ENCODE results near the gene ACE. TPM values are rescaled to one million over a fixed set of nuclear protein-coding genes. Genes with fewer than 3 reads are reported as not detected.

Gene ACE
- total RNA-seq, 1 experiment from 2014 or later: 5.4 TPM

DNA sequence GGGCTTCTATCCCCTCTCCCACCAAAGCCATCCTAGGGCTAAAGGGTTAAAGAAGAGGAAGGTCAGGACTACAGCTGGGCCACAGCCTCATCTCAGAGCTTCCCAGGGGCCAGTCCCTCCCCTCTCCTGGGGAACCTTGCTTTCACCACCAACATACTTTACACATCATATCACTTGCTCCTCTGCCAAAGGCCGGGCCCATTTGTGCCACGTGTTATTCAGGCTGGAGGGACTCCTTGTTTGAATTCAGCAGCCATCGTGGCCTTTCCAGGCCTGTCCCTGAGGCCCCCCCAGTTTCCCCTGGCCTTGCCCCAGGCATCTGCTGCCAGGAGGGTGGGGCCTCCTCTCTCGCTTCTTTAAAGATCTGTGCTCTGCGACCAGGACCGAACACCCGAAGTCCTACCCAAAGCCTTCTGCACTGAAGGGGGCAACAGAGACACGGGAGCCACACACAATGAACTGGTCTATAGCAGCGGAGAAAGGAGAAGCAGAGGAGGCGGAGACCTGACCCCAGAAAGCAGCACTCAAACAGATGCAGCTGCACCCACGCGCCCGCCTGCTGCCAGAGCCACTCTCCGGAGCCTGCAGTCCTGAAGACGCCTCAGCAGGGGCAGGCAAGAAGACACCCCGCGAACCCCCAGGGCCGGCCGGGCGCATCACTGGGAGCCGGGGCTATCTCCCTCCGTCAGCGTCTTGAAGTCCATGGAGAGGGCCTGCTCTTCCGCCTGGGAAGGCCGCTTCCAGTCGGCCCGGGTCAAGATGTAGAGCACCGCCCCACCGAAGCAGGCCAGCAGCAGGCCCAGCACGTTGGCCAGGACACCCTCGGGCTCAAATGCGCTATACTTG, 42.9 kb upstream of the ACE start:
- H3K18ac ChIP-seq (ENCODE audit: insufficient read length, low read depth, low read length): no peak overlapping the region
- Mint-ChIP-seq H3K27ac (no peak overlapping the region), H3K9me3 (no peaks in the 10 kb centered on the region), H3K36me3 (ENCODE audit: insufficient read depth in 1 of 3, low read depth in 3 of 3) (peaks cover 6 to 15% (median 6%) of the 10 kb centered on the region in 3 experiments; a peak in 5 of 7 replicates), H3K4me1 (peaks cover 11 to 30% of the 10 kb centered on the region in 2 experiments), H3K27me3 (ENCODE audit: low read depth) (no peaks in the 10 kb centered on the region), H3K4me3 (no peak overlapping the region)
- H3K79me2 ChIP-seq (ENCODE audit: insufficient read depth, low read length): no peaks in the 10 kb centered on the region
- H2AK5ac ChIP-seq (ENCODE audit: insufficient read length, low read length): no peak overlapping the region
- H3K27me3 ChIP-seq (ENCODE audit: insufficient read depth, low read length): no peaks in the 10 kb centered on the region
- DNase-seq: no peak
- no peak overlapping the region for H4K5ac ChIP-seq (ENCODE audit: insufficient read length, low read depth, low read length)
- no peak overlapping the region for H3K14ac ChIP-seq (ENCODE audit: insufficient read depth, low read length)
- TF ChIP-seq, protein P1, sequence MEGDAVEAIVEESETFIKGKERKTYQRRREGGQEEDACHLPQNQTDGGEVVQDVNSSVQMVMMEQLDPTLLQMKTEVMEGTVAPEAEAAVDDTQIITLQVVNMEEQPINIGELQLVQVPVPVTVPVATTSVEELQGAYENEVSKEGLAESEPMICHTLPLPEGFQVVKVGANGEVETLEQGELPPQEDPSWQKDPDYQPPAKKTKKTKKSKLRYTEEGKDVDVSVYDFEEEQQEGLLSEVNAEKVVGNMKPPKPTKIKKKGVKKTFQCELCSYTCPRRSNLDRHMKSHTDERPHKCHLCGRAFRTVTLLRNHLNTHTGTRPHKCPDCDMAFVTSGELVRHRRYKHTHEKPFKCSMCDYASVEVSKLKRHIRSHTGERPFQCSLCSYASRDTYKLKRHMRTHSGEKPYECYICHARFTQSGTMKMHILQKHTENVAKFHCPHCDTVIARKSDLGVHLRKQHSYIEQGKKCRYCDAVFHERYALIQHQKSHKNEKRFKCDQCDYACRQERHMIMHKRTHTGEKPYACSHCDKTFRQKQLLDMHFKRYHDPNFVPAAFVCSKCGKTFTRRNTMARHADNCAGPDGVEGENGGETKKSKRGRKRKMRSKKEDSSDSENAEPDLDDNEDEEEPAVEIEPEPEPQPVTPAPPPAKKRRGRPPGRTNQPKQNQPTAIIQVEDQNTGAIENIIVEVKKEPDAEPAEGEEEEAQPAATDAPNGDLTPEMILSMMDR (conservative IDR thresholded peaks at IDR 0.05): no peak
- H2BK20ac ChIP-seq (ENCODE audit: low read depth, low read length, poor library complexity, severe bottlenecking): no peak overlapping the region
- WGBS (ENCODE audit: extremely low coverage, insufficient read length, low lambda C conversion rate): no CpG with 5 or more reads among the region's 32 CpGs
- no peak overlapping the region for H3K23ac ChIP-seq (ENCODE audit: insufficient read length, low read depth, low read length)
- no peak overlapping the region for H2AFZ ChIP-seq (ENCODE audit: low read length)
- H4K8ac ChIP-seq (replicated peaks; ENCODE audit: insufficient read length, low read depth, low read length): no peak overlapping the region
- H4K20me1 ChIP-seq (ENCODE audit: control insufficient read depth, insufficient read depth, insufficient read length): no peaks in the 10 kb centered on the region
- no peak overlapping the region for H2BK120ac ChIP-seq (ENCODE audit: low read depth, low read length, poor library complexity, severe bottlenecking)
- no peak overlapping the region for H3K4ac ChIP-seq (ENCODE audit: low read depth, low read length)
- no peak overlapping the region for H3K27ac ChIP-seq (ENCODE audit: insufficient read length, low read depth, low read length)
- no peaks in the 10 kb centered on the region for H3K9me3 ChIP-seq (ENCODE audit: control insufficient read depth, low read depth, low read length)
- no peaks in the 10 kb centered on the region for H3K4me1 ChIP-seq (ENCODE audit: insufficient read depth, low read length)
- no peak overlapping the region for H3K4me2 ChIP-seq (ENCODE audit: insufficient read depth, insufficient read length, low read length)
- H2BK5ac ChIP-seq (ENCODE audit: insufficient read length, low read length): no peak overlapping the region
- H2BK15ac ChIP-seq (ENCODE audit: low read depth, low read length): no peak overlapping the region
- H3T11ph ChIP-seq (ENCODE audit: low read length): no peak overlapping the region
- no peaks in the 10 kb centered on the region for H3K79me1 ChIP-seq (ENCODE audit: insufficient read depth, low read depth, low read length, poor library complexity, severe bottlenecking)
- H3K23me2 ChIP-seq (ENCODE audit: insufficient read length, low read depth, low read length, poor library complexity, severe bottlenecking): no peaks in the 10 kb centered on the region
- no peak overlapping the region for H3K9ac ChIP-seq (ENCODE audit: extremely low read depth, insufficient read length, low read length)
- no peak overlapping the region for H4K91ac ChIP-seq (ENCODE audit: insufficient read length, low read depth, low read length)
- no peak overlapping the region for H2BK12ac ChIP-seq (ENCODE audit: insufficient read length, low read depth, low read length)
- no peak overlapping the region for H3K56ac ChIP-seq (ENCODE audit: insufficient read length, low read depth, low read length)

All from H9 (cell line).